Stimulated activated naive CD8-positive, alpha-beta T cell treated with anti-CD3 and anti-CD28 coated beads, Interleukin-15, Interleukin-2, amounts not matched to agents 100 ng/mL and 50 ng/mL, for 24 hours (primary cell): ENCODE results near the gene ADGRV1.

Experiments used
- H3K27ac Mint-ChIP-seq: one replicate; pipeline ENCODE4 v1.8.0; 2021; ENCODE audit warnings: mild to moderate bottlenecking, mixed read lengths
- H3K27me3 Mint-ChIP-seq: one replicate; pipeline ENCODE4 v1.8.0; 2021; ENCODE audit warnings: mixed read lengths
- H3K36me3 Mint-ChIP-seq: one replicate; pipeline ENCODE4 v1.8.0; 2021; ENCODE audit warnings: low read depth, mixed read lengths
- H3K4me1 Mint-ChIP-seq: one replicate; pipeline ENCODE4 v1.8.0; 2021; ENCODE audit warnings: low read depth, mixed read lengths
- H3K4me3 Mint-ChIP-seq: one replicate; pipeline ENCODE4 v1.8.0; 2021; ENCODE audit warnings: mild to moderate bottlenecking, mixed read lengths
- H3K9me3 Mint-ChIP-seq: one replicate; pipeline ENCODE4 v1.8.0; 2021; ENCODE audit warnings: mixed read lengths

The ADGRV1 gene

GRCh38 chr5:90876366-90876765, 317.8 kb downstream of the ADGRV1 start:
- no peaks in the 10 kb centered on the region for H3K36me3 Mint-ChIP-seq
- no peak overlapping the region for H3K4me3 Mint-ChIP-seq
- no peak overlapping the region for H3K27ac Mint-ChIP-seq
- H3K4me1 Mint-ChIP-seq: peaks cover 45% of the 10 kb centered on the region
- H3K9me3 Mint-ChIP-seq: no peaks in the 10 kb centered on the region
- H3K27me3 Mint-ChIP-seq: peaks cover 42% of the 10 kb centered on the region

DNA sequence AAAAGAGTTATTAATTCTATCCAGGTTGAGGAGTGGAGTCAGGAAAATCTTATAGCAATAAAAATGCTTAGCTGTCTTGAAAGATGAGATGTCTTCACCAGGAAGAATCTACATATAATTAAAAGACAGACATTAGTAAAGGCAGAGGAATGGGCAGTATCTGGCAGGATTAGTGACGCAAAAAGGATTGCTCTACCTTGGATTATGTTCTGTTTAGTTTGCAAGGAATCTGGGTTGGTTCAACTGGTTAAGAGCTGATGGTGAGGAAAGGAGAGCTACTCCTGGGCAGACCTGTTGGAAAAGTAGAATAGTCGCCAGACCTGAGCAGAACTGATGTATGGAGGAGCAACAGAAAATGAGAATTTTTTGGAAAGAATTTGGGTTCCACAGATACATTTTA, 318.5 kb downstream of the ADGRV1 start:
- Mint-ChIP-seq H3K27me3 (peaks cover 47% of the 10 kb centered on the region), H3K9me3 (no peaks in the 10 kb centered on the region), H3K4me1 (peaks cover 38% of the 10 kb centered on the region), H3K27ac (no peak overlapping the region), H3K4me3 (no peak overlapping the region), H3K36me3 (no peaks in the 10 kb centered on the region)

DNA sequence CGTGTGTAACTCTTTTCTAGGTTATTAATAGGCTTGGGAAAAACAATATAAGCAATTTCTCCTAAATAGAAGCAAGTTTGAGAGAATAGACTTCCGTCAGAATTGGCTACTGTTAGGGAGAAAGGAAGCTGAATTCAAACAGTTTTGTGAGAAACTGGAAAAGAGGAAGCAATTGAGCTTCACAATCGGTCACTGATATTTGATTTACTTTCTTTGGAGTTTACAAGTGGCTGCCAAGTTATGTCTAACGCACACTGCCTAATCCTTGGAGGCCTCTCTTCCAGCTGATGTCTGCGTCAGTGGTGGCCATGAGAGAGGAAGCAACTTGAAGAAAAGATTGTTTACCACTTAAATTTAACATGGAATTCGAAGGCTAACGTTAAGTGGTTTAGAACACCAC, 319.5 kb downstream of the ADGRV1 start:
- Mint-ChIP-seq H3K4me1 (peaks cover 28% of the 10 kb centered on the region), H3K9me3 (no peaks in the 10 kb centered on the region), H3K27ac (no peak overlapping the region), H3K4me3 (no peak overlapping the region), H3K27me3 (peaks cover 47% of the 10 kb centered on the region), H3K36me3 (no peaks in the 10 kb centered on the region)

- Mint-ChIP-seq H3K9me3 (no peaks in the 10 kb centered on the region), H3K27ac (no peak overlapping the region), H3K36me3 (no peaks in the 10 kb centered on the region), H3K4me3 (no peak overlapping the region), H3K4me1 (peaks cover 23% of the 10 kb centered on the region), H3K27me3 (peaks cover 52% of the 10 kb centered on the region)
Observed at GRCh38 chr5:90878549-90879196, 320.1 kb downstream of the ADGRV1 start.

DNA sequence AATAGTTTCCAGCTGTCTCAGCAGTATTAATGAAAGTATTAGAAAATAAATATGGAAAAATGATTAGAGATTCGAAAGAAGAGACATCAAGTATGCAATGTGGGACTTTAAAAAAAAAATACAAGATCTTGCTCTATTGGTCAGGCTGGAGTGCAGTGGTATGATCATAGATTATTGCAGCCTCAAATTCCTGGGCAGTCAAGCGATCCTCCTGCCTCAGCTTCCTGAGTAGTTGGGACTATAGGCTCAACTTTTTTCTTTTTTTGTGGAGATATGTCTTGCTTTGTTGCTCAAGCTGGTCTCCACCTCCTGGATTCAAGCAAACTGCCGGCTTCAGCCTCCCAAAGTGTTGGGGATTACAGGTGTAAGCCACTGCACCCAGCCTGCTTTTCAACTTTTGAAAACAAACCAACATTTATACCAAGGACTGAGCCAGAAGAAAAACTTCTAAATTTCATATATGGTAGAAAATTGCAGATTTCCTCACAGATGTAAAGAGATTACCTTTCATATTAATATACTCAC, 323.1 kb downstream of the ADGRV1 start:
- Mint-ChIP-seq H3K4me3 (no peak overlapping the region), H3K9me3 (no peaks in the 10 kb centered on the region), H3K27me3 (peaks cover 44% of the 10 kb centered on the region), H3K4me1 (peaks cover 15% of the 10 kb centered on the region), H3K36me3 (no peaks in the 10 kb centered on the region), H3K27ac (no peak overlapping the region)

- Mint-ChIP-seq H3K4me1 (peaks cover 11% of the 10 kb centered on the region), H3K9me3 (no peaks in the 10 kb centered on the region), H3K27me3 (peaks cover 40% of the 10 kb centered on the region), H3K36me3 (no peaks in the 10 kb centered on the region), H3K27ac (no peak overlapping the region), H3K4me3 (no peak overlapping the region)
Observed at GRCh38 chr5:90882448-90882847, 323.9 kb downstream of the ADGRV1 start.

DNA sequence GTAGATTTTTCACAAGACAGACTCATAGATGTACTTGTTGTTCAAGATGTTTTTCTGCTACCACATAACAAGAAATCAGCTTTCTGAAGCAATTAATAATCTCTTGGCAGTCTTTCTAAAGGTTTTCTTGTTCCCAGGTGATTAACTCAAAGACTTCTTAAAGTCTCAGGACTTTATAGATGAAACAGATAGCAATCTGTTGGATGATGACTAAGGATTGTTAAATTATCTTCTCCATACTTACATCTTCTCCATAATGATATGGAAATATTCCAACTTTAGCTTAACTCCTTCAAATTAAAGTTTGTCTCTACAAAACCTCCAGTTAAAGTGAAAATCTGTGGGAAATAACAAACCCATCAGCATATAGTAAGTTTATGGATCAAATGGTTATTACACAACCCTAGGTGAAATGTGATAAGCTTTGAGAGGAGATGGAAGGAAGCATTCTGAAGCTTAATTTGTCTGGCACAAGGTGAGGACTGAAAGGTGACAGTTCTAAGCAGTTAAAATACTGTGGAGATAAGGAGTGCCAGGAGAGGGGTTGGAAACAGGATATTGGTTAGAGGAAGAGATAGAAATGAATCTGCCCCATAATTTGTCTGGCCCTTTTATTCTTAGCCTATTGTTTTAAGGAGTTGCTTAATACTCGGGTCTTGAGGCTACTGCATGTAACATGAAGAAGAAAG, 326.7 kb downstream of the ADGRV1 start:
- no peaks in the 10 kb centered on the region for H3K9me3 Mint-ChIP-seq
- no peaks in the 10 kb centered on the region for H3K36me3 Mint-ChIP-seq
- H3K4me3 Mint-ChIP-seq: no peak overlapping the region
- no peaks in the 10 kb centered on the region for H3K4me1 Mint-ChIP-seq
- H3K27me3 Mint-ChIP-seq: peaks cover 29% of the 10 kb centered on the region
- H3K27ac Mint-ChIP-seq: no peak overlapping the region

DNA sequence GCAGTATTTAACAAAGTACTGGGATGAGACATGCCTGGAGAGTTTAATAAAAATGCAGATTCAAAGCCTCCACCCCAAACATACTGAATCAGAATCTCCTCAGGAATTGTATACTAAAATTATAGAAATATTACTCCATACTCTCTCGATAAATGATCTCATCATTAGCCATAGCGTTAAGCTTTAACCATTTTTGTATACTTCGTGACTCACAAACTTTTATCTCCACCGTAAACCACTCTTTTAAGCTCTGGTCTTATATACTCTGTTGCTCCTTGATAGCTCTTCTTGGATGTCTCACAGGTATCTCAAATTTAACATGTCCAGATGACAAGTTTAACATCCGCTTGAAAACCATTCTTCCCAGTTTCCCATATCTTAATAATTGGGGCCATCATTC, 327.8 kb downstream of the ADGRV1 start:
- H3K27me3 Mint-ChIP-seq: peaks cover 22% of the 10 kb centered on the region
- H3K4me1 Mint-ChIP-seq: no peaks in the 10 kb centered on the region

DNA sequence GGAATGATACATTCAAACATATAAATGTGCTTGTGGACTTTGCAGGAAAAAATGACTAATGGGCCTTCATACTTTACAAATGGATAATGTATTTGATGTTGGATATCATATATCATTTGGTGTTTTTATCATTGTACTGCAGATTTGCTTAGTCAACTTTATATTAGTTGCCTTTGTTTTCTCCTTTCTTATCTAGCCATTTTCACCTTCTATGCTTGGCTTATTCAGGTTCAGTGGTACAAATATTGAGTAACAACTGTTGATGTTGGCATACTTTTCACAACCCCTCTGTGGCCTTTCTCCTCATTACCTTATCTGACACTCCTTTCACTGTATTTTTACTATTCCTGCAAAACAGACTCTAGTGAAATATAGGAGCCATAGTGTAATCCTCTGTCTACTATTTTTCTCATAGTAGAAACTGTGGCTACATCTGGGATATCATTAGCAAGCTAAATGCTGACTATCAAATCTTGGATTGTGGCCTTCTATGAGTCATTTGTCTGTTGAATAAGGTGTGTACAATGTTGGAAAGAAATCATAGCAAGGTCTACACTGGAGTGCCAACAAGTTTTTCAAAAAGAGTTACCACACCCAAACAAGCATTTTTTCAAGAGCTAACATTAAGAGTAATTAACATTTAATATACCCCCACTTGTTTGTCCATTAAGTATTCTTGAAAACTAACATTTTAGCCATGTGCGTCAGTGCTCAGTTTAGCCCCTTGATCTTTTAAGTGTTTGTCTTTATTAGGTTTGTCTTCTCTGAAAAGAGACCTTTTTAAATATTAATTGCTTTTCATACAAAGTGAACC, 330.1 kb downstream of the ADGRV1 start:
- Mint-ChIP-seq H3K9me3 (no peaks in the 10 kb centered on the region), H3K4me3 (no peak overlapping the region), H3K36me3 (no peaks in the 10 kb centered on the region), H3K4me1 (no peaks in the 10 kb centered on the region), H3K27ac (no peak overlapping the region), H3K27me3 (peaks cover 13% of the 10 kb centered on the region)

More for the DNA sequence above, 327.8 kb downstream of the ADGRV1 start:
- Mint-ChIP-seq H3K27ac (no peak overlapping the region), H3K9me3 (no peaks in the 10 kb centered on the region), H3K4me3 (no peak overlapping the region), H3K36me3 (no peaks in the 10 kb centered on the region)

DNA sequence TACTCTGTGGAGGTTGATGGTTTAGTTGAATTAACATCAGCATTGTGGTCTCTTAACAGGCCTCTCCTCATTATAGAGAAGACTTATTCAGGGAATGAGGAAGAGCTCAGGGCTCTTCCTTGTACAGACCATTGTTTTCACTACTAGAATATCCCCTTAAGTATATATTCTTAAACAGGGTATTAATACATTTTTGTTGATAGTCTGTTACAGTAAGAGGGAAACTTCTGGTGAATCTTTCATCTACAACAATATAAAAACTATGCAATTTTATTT, 330.7 kb downstream of the ADGRV1 start:
- Mint-ChIP-seq H3K27ac (no peak overlapping the region), H3K27me3 (peaks cover 13% of the 10 kb centered on the region), H3K9me3 (no peaks in the 10 kb centered on the region)

GRCh38 chr5:90890180-90890579, 331.6 kb downstream of the ADGRV1 start:
- Mint-ChIP-seq H3K4me3 (no peak overlapping the region), H3K27me3 (peaks cover 13% of the 10 kb centered on the region), H3K27ac (no peak overlapping the region), H3K9me3 (no peaks in the 10 kb centered on the region), H3K4me1 (no peaks in the 10 kb centered on the region), H3K36me3 (no peaks in the 10 kb centered on the region)

More for the DNA sequence above, 330.7 kb downstream of the ADGRV1 start:
- H3K4me3 Mint-ChIP-seq: no peak overlapping the region
- no peaks in the 10 kb centered on the region for H3K4me1 Mint-ChIP-seq
- no peaks in the 10 kb centered on the region for H3K36me3 Mint-ChIP-seq

- Mint-ChIP-seq H3K36me3 (no peaks in the 10 kb centered on the region), H3K4me3 (no peak overlapping the region), H3K4me1 (peaks cover 6% of the 10 kb centered on the region), H3K27me3 (no peaks in the 10 kb centered on the region), H3K27ac (no peak overlapping the region), H3K9me3 (no peaks in the 10 kb centered on the region)
Observed at GRCh38 chr5:90894866-90895420, 336.3 kb downstream of the ADGRV1 start.

DNA sequence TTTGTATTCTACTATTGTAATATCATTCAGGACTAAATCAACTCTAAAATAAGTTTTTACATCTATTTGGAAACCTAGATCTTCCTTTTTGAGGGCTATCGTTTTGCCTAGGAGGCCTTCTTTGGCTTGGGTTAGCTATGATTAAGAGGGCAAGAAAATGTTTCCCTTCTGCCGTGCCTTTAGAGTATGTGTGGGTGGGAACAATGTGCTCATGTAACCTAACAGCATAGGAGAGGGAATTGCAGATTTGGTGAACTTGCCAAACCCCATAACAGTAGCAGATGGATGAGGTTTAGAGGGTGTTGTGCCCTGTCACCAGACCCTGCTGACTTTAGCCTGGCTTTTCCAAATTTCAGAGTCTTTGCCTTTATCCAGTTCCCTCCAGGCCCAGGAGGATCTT, 339.0 kb downstream of the ADGRV1 start:
- no peaks in the 10 kb centered on the region for H3K9me3 Mint-ChIP-seq
- no peak overlapping the region for H3K27ac Mint-ChIP-seq
- no peak overlapping the region for H3K4me3 Mint-ChIP-seq
- no peaks in the 10 kb centered on the region for H3K36me3 Mint-ChIP-seq
- no peaks in the 10 kb centered on the region for H3K27me3 Mint-ChIP-seq
- H3K4me1 Mint-ChIP-seq: peaks cover 6% of the 10 kb centered on the region

GRCh38 chr5:90898326-90899013, 339.9 kb downstream of the ADGRV1 start:
- H3K4me1 Mint-ChIP-seq: peaks cover 6% of the 10 kb centered on the region
- no peak overlapping the region for H3K27ac Mint-ChIP-seq
- H3K9me3 Mint-ChIP-seq: no peaks in the 10 kb centered on the region
- no peaks in the 10 kb centered on the region for H3K36me3 Mint-ChIP-seq
- H3K4me3 Mint-ChIP-seq: no peak overlapping the region
- H3K27me3 Mint-ChIP-seq: no peaks in the 10 kb centered on the region
